CD14-positive monocyte (primary cell): Measurements from ENCODE around the gene MDFI. TPM values are rescaled to one million over a fixed set of nuclear protein-coding genes. Genes with fewer than 3 reads are reported as not detected.

Source experiments
- DNase-seq, 3 donors: peaks; one replicate each; pipeline ENCODE4 v3.0.0-alpha.2; 2011 to 2022
- H2AFZ ChIP-seq: 2 replicates; pipeline ENCODE4 v1.6.0; 2012; ENCODE audit warnings: mild to moderate bottlenecking, low read depth, low read length, inconsistent platforms; ENCODE audit not compliant: insufficient read depth, poor library complexity, severe bottlenecking
- H3K27ac ChIP-seq, 2 donors: 1 replicate in 1 of 2; 2 replicates in 1 of 2; pipeline ENCODE4 v1.5.1; 2012 to 2013; ENCODE audit warnings: low read length in 2 of 2, control low read depth in 1 of 2, inconsistent platforms in 1 of 2, low read depth in 1 of 2, mild to moderate bottlenecking in 1 of 2
- H3K27me3 ChIP-seq, 2 donors: one replicate each; pipeline versions ENCODE4 v1.6.0 to v1.6.1; 2011 to 2013; ENCODE audit warnings: low read length in 2 of 2; ENCODE audit not compliant: control insufficient read depth in 2 of 2, insufficient read depth in 2 of 2
- H3K36me3 ChIP-seq, 2 donors: replicated peaks in 1 of 2; 1 replicate in 1 of 2; 2 replicates in 1 of 2; pipeline versions ENCODE4 v1.5.1 to v1.6.1; 2012 to 2013; ENCODE audit warnings: low read length in 2 of 2, control low read depth in 1 of 2, inconsistent platforms in 1 of 2, mild to moderate bottlenecking in 1 of 2; ENCODE audit not compliant: insufficient read depth in 2 of 2, control insufficient read depth in 1 of 2
- H3K4me1 ChIP-seq, 2 donors: 1 replicate in 1 of 2; 2 replicates in 1 of 2; pipeline versions ENCODE4 v1.5.1 to v1.6.1; 2012 to 2013; ENCODE audit warnings: low read length in 2 of 2, control low read depth in 1 of 2, inconsistent platforms in 1 of 2, mild to moderate bottlenecking in 1 of 2, moderate library complexity in 1 of 2; ENCODE audit not compliant: insufficient read depth in 2 of 2, control insufficient read depth in 1 of 2
- H3K4me2 ChIP-seq: replicated peaks from 2 replicates; pipeline ENCODE3; 2012; ENCODE audit warnings: low read length, moderate library complexity, mild to moderate bottlenecking; ENCODE audit not compliant: poor library complexity, severe bottlenecking; ENCODE audit errors: extremely low read depth
- H3K4me3 ChIP-seq, 3 experiments: fragments of 200-600 bp in 1 of 3; sonication (generic) in 1 of 3; replicated peaks in 1 of 3; 1 replicate in 2 of 3; 2 replicates in 1 of 3; pipeline ENCODE4 v1.5.1; 2011 to 2013; ENCODE audit warnings: low read length in 3 of 3, mild to moderate bottlenecking in 3 of 3, control low read depth in 2 of 3, low read depth in 2 of 3, inconsistent platforms in 1 of 3, moderate library complexity in 1 of 3
- H3K79me2 ChIP-seq: 2 replicates; pipeline ENCODE4 v1.6.0; 2012; ENCODE audit warnings: mild to moderate bottlenecking, control low read depth, inconsistent platforms, low read length, moderate library complexity; ENCODE audit not compliant: insufficient read depth
- H3K9ac ChIP-seq: 2 replicates; pipeline ENCODE4 v1.6.0; 2017; ENCODE audit warnings: low read length, mild to moderate bottlenecking; ENCODE audit not compliant: insufficient read depth, poor library complexity, severe bottlenecking
- H3K9me3 ChIP-seq, 2 donors: replicated peaks in 1 of 2; 1 replicate in 1 of 2; 2 replicates in 1 of 2; pipeline versions ENCODE4 v1.5.1 to v1.6.1; 2012 to 2013; ENCODE audit warnings: low read length in 2 of 2, control low read depth in 1 of 2; ENCODE audit not compliant: control insufficient read depth in 1 of 2, insufficient read depth in 1 of 2
- H4K20me1 ChIP-seq: 2 replicates; pipeline ENCODE4 v1.6.0; 2012; ENCODE audit warnings: mild to moderate bottlenecking, low read length, control low read depth, moderate library complexity; ENCODE audit not compliant: insufficient read depth
- H3K27ac Mint-ChIP-seq, 7 donors: one replicate each; pipeline ENCODE4 v1.8.0; 2020; ENCODE audit warnings: mild to moderate bottlenecking in 7 of 7, mixed read lengths in 7 of 7, moderate library complexity in 6 of 7, inconsistent platforms in 2 of 7
- H3K27me3 Mint-ChIP-seq, 3 donors: one replicate each; pipeline ENCODE4 v1.8.0; 2021 to 2022; ENCODE audit warnings: low read depth in 3 of 3, mild to moderate bottlenecking in 3 of 3, mixed read lengths in 3 of 3, moderate library complexity in 3 of 3, inconsistent platforms in 1 of 3
- H3K36me3 Mint-ChIP-seq, 2 donors: one replicate each; pipeline ENCODE4 v1.8.0; 2020; ENCODE audit warnings: mixed read lengths in 2 of 2, inconsistent platforms in 1 of 2, mild to moderate bottlenecking in 1 of 2
- H3K4me1 Mint-ChIP-seq: one replicate; pipeline ENCODE4 v1.8.0; 2020; ENCODE audit warnings: mild to moderate bottlenecking, mixed read lengths
- H3K4me3 Mint-ChIP-seq, 2 donors: one replicate each; pipeline ENCODE4 v1.8.0; 2020; ENCODE audit warnings: mild to moderate bottlenecking in 2 of 2, mixed read lengths in 2 of 2, moderate library complexity in 1 of 2
- H3K9me3 Mint-ChIP-seq, 7 donors: one replicate each; pipeline ENCODE4 v1.8.0; 2020 to 2022; ENCODE audit warnings: mixed read lengths in 7 of 7, mild to moderate bottlenecking in 6 of 7, moderate library complexity in 6 of 7, inconsistent platforms in 2 of 7
- WGBS: methylation state at CpG from one replicate; pipeline ENCODE4 v1.1.5; 2013; ENCODE audit warnings: missing lambda C conversion rate; ENCODE audit not compliant: insufficient coverage; 5-methylcytosine and 5-hydroxymethylcytosine counted together
- intact Hi-C, 2 donors: fragments of 100-400 bp; cut with micrococcal nuclease; formaldehyde crosslinking; loops; one replicate each; pipeline versions ENCODE4 v1.15.0 to v1.15.1; 2023
- polyA plus RNA-seq, 3 donors: library from polyadenylated mRNA; depleted of rRNA in 1 of 3; unstranded in 2 of 3; stranded (reverse) in 1 of 3; fragments of 300-500 nt in 2 of 3; fragments of >200 nt in 1 of 3; fragmentation: Illumina TruSeq in 2 of 3; gene quantifications; 1 replicate in 2 of 3; 2 replicates in 1 of 3; pipeline ENCODE4 v1.2.3, GENCODE V29; 2012 to 2021
- TF ChIP-seq, protein P1 (sequence below): fragments of 200-600 bp; IDR thresholded peaks from one replicate; pipeline ENCODE4 v1.8.0; 2022; ENCODE audit warnings: antibody characterized with exemption, mild to moderate bottlenecking

MDFI gene
- polyA plus RNA-seq, 3 donors: not detected

DNA sequence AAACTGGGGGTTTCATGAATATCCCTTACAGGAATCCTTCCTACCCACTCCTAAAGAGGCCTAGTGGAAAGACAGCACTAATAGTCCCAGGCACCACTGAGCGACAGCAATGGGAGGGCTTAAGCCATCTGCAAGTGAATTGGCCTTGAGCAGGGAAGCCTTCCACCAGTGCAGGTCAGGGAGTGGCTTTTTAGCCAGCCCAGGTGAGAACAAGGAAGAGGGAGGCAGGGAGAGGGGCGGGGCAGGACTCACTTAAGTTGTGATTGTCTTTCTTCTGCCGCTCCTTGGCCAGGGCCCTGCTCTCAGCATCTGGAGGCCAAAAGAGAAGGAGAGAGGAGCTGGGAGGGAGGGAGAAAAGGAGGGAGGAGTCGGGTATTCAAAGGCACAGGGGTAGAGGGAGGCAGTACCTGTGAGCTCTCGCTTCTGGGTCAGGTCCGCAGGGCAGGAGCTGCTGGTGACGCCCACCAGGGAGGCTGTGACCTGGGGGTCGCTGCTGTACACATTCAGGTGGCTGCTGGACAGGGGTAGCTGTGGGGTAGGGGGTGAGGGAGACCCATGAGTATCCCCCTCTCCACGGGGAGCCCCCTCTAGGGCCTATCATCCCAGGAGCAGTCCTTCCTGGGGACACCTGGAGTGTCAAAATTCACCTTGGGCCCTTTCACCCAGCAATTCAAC is 49.4 kb downstream of the MDFI start:
- 97% methylated on average over 6 of the region's 9 CpGs for WGBS
- peaks cover 73 to 88% of the 10 kb centered on the region in 2 donors for H3K36me3 ChIP-seq
- DNase-seq: no peak
- no peak overlapping the region for H2AFZ ChIP-seq
- H4K20me1 ChIP-seq: peaks cover 98% of the 10 kb centered on the region
- Mint-ChIP-seq H3K4me1 (peaks cover 10% of the 10 kb centered on the region), H3K9me3 (peaks cover 0 to 1% (median 0%) of the 10 kb centered on the region in 7 donors), H3K4me3 (no peak overlapping the region), H3K27me3 (peaks cover 0 to 8% (median 2%) of the 10 kb centered on the region in 3 donors), H3K27ac (no peak overlapping the region), H3K36me3 (peaks cover 69 to 78% of the 10 kb centered on the region in 2 donors)
- TF ChIP-seq, protein P1, sequence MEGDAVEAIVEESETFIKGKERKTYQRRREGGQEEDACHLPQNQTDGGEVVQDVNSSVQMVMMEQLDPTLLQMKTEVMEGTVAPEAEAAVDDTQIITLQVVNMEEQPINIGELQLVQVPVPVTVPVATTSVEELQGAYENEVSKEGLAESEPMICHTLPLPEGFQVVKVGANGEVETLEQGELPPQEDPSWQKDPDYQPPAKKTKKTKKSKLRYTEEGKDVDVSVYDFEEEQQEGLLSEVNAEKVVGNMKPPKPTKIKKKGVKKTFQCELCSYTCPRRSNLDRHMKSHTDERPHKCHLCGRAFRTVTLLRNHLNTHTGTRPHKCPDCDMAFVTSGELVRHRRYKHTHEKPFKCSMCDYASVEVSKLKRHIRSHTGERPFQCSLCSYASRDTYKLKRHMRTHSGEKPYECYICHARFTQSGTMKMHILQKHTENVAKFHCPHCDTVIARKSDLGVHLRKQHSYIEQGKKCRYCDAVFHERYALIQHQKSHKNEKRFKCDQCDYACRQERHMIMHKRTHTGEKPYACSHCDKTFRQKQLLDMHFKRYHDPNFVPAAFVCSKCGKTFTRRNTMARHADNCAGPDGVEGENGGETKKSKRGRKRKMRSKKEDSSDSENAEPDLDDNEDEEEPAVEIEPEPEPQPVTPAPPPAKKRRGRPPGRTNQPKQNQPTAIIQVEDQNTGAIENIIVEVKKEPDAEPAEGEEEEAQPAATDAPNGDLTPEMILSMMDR: no peak
- no peak overlapping the region for H3K4me2 ChIP-seq
- H3K9ac ChIP-seq: no peak overlapping the region
- peaks cover 14 to 15% of the 10 kb centered on the region in 2 donors for H3K4me1 ChIP-seq
- intact Hi-C loops: no loop called here
- no peak overlapping the region for H3K4me3 ChIP-seq
- H3K9me3 ChIP-seq: no peaks in the 10 kb centered on the region
- H3K27ac ChIP-seq: no peak overlapping the region
- H3K27me3 ChIP-seq: no peaks in the 10 kb centered on the region
- H3K79me2 ChIP-seq: no peaks in the 10 kb centered on the region

DNA sequence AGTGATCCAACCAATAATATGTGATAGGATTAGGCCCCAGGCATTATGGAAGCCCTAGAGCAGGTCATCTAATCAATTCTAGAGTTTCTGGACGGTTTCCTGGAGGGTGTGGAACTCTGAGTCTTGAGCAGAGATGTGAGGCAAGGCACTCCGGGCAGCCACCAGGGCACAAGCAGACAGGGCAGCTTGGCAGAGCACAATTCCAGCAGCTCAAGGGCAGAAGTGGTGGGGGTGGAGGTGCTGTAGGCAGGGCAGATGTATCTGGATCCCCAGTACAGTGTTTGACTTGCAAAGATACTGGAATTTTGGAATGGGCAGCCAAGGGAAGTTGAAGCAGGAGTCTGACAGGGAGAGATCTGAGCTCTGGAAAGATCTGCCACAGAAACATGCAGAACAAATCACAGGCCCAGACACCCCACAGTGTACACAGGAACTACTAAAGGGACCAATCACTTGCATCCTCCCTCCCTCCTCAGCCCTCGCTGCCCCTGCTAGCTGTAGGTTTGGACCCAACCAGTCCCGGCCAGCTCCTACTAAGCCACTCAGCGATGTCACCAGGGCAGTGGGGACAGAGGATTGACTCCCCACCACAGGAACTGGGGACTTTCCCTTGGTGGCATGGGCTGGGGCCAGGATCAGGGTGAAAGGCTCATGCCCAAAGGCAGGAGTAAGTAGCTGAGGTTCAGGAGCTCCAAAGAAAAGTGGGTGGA is 50.1 kb downstream of the MDFI start:
- Histone ChIP-seq H3K36me3 (peaks cover 73 to 89% of the 10 kb centered on the region in 2 donors), H3K27me3 (no peaks in the 10 kb centered on the region), H3K4me1 (peaks cover 6 to 7% of the 10 kb centered on the region in 2 donors), H3K79me2 (no peaks in the 10 kb centered on the region), H3K9me3 (no peaks in the 10 kb centered on the region), H3K9ac (no peak overlapping the region), H2AFZ (no peak overlapping the region), H3K4me3 (no peak overlapping the region), H4K20me1 (peaks cover 98% of the 10 kb centered on the region), H3K27ac (peak overlapping the region in 1 of 2 donors; percentile 3), H3K4me2 (no peak overlapping the region)
- Mint-ChIP-seq H3K27me3 (peaks cover 0 to 2% (median 0%) of the 10 kb centered on the region in 3 donors), H3K27ac (peak overlapping the region in 1 of 7 donors; percentile 72), H3K4me3 (no peak overlapping the region), H3K9me3 (peaks cover 0 to 1% (median 0%) of the 10 kb centered on the region in 7 donors), H3K4me1 (peaks cover 3% of the 10 kb centered on the region), H3K36me3 (peaks cover 69 to 78% of the 10 kb centered on the region in 2 donors)
- 97% methylated on average over 3 of the region's 5 CpGs for WGBS
- TF ChIP-seq, protein P1: no peak
- no peak for DNase-seq
- intact Hi-C loops: no loop called here
